Right cardiac atrium (tissue), 5 donors: Measurements from ENCODE around the gene NKAIN2. TPM values are rescaled to one million over a fixed set of nuclear protein-coding genes. Genes with fewer than 3 reads are reported as not detected.
A peak's percentile ranks its signal among the peaks of the same experiment; 100 is the strongest.

Experiments used
- ATAC-seq, 2 donors: fragments of 200-7000 bp; cut with Tn5 transposase; one replicate each; pipeline versions ENCODE4 v1.8.0 to v1.9.1; 2020; ENCODE audit warnings: moderate library complexity in 2 of 2, mild to moderate bottlenecking in 1 of 2
- DNase-seq, 3 donors: peaks; one replicate each; pipeline ENCODE4 v3.0.0-alpha.2; 2020
- H3K27ac ChIP-seq: one replicate; pipeline ENCODE4 v1.5.1; 2013; ENCODE audit warnings: mild to moderate bottlenecking, low read length, control low read depth, moderate library complexity
- H3K27me3 ChIP-seq: one replicate; pipeline ENCODE4 v1.6.1; 2013; ENCODE audit not compliant: control insufficient read depth, insufficient read depth
- H3K4me1 ChIP-seq: one replicate; pipeline ENCODE4 v1.6.1; 2013; ENCODE audit warnings: low read length; ENCODE audit not compliant: control insufficient read depth, insufficient read depth
- H3K4me3 ChIP-seq: one replicate; pipeline ENCODE4 v1.5.1; 2013; ENCODE audit warnings: low read length, control low read depth
- H3K9me3 ChIP-seq: one replicate; pipeline ENCODE4 v1.6.1; 2013; ENCODE audit warnings: low read length; ENCODE audit not compliant: control insufficient read depth
- WGBS: extraction: QIAGEN DNeasy Blood & Tissue Kit; methylation state at CpG from one replicate; pipeline ENCODE4 v1.1.7; 2013; 5-methylcytosine and 5-hydroxymethylcytosine counted together
- intact Hi-C, 4 donors: fragments of 100-400 bp; cut with DNase I; formaldehyde crosslinking; loops; one replicate each; pipeline versions ENCODE4 v1.11.0 to v1.14.0; 2022 to 2023
- polyA plus RNA-seq: library from polyadenylated mRNA; stranded (reverse); fragments of 200-250 nt; gene quantifications from one replicate; pipeline ENCODE4 v1.2.3, GENCODE V29; 2013
- total RNA-seq, 4 donors: library from RNA; stranded (reverse); fragmentation: NEBNext Ultra II Directional; extraction: Animal tissue kit (Norgen Biotek cat#: 25700); gene quantifications; one replicate each; pipeline ENCODE4 v1.2.1, GENCODE V29; 2021
- donor health status: healthy with polysubstance abuse.
- donor health status: DM: no; HTN: yes; CAD: no.
- donor health status: DM: no; HTN: no; CAD: no.
- donor health status: DM: no; HTN: yes; CAD: no; lungs with severe emphysema.
- donor health status: DM: yes; HTN: yes; CAD: no.

The NKAIN2 gene
- total and polyA plus RNA-seq, 5 donors = 1.3 to 2.7 (median 1.5) TPM

- ATAC-seq (no peak), DNase-seq (no peak)
- 57% methylated on average over 2 of the region's 2 CpGs for WGBS
- H3K4me3 ChIP-seq = no peak overlapping the region
- no peaks in the 10 kb centered on the region for H3K9me3 ChIP-seq
- H3K27me3 ChIP-seq = no peaks in the 10 kb centered on the region
- H3K4me1 ChIP-seq = no peaks in the 10 kb centered on the region
- intact Hi-C loops = no loop called here
- no peak overlapping the region for H3K27ac ChIP-seq
These were observed 713.7 kb downstream of the NKAIN2 start for GRCh38 chr6:124517339-124517738.

GRCh38 chr6:124520514-124520913 lies 716.8 kb downstream of the NKAIN2 start:
- no peaks in the 10 kb centered on the region for H3K4me1 ChIP-seq
- WGBS = 64% methylated on average over 4 of the region's 4 CpGs
- DNase-seq = no peak

GRCh38 chr6:124522335-124522734 lies 718.7 kb downstream of the NKAIN2 start:
- intact Hi-C loops = no loop called here
- ATAC-seq (no peak), DNase-seq (no peak)
- Histone ChIP-seq H3K27me3 (no peaks in the 10 kb centered on the region), H3K4me3 (no peak overlapping the region), H3K9me3 (no peaks in the 10 kb centered on the region), H3K4me1 (no peaks in the 10 kb centered on the region), H3K27ac (no peak overlapping the region)
- WGBS = 86% methylated on average over 4 of the region's 4 CpGs

More at GRCh38 chr6:124520514-124520913, 716.8 kb downstream of the NKAIN2 start:
- intact Hi-C loops = no loop called here
- Histone ChIP-seq H3K4me3 (no peak overlapping the region), H3K27me3 (no peaks in the 10 kb centered on the region), H3K27ac (no peak overlapping the region), H3K9me3 (no peaks in the 10 kb centered on the region)
- no peak for ATAC-seq

- DNase-seq (no peak), ATAC-seq (no peak)
- WGBS = 53% methylated on average over 7 of the region's 7 CpGs
- Histone ChIP-seq H3K9me3 (no peaks in the 10 kb centered on the region), H3K27ac (no peak overlapping the region), H3K4me1 (no peaks in the 10 kb centered on the region), H3K27me3 (no peaks in the 10 kb centered on the region), H3K4me3 (no peak overlapping the region)
- intact Hi-C loops = no loop called here
These were observed 721.0 kb downstream of the NKAIN2 start for GRCh38 chr6:124524491-124525200.

- intact Hi-C loops = no loop called here
- no peak overlapping the region for H3K4me3 ChIP-seq
- no peak overlapping the region for H3K27ac ChIP-seq
- no peak for DNase-seq
- WGBS = 74% methylated on average over 1 of the region's 1 CpG
- no peaks in the 10 kb centered on the region for H3K4me1 ChIP-seq
- no peak for ATAC-seq
- H3K27me3 ChIP-seq = no peaks in the 10 kb centered on the region
- H3K9me3 ChIP-seq = no peaks in the 10 kb centered on the region
These were observed 727.3 kb downstream of the NKAIN2 start for GRCh38 chr6:124530926-124531325.

- no peak overlapping the region for H3K27ac ChIP-seq
- H3K4me3 ChIP-seq = no peak overlapping the region
- 57% methylated on average over 1 of the region's 1 CpG for WGBS
- ATAC-seq = no peak
- H3K27me3 ChIP-seq = no peaks in the 10 kb centered on the region
- DNase-seq = no peak
- intact Hi-C loops = no loop called here
- no peaks in the 10 kb centered on the region for H3K9me3 ChIP-seq
- no peaks in the 10 kb centered on the region for H3K4me1 ChIP-seq
These were observed 731.6 kb downstream of the NKAIN2 start for GRCh38 chr6:124535299-124535698.

GRCh38 chr6:124535746-124536145 lies 732.1 kb downstream of the NKAIN2 start:
- ATAC-seq = no peak
- Histone ChIP-seq H3K4me1 (no peaks in the 10 kb centered on the region), H3K27me3 (no peaks in the 10 kb centered on the region), H3K27ac (no peak overlapping the region), H3K4me3 (no peak overlapping the region), H3K9me3 (no peaks in the 10 kb centered on the region)
- intact Hi-C loops = no loop called here
- DNase-seq = peak in 1 of 3 donors; percentile 9
- WGBS = 42% methylated on average over 9 of the region's 9 CpGs

GRCh38 chr6:124536157-124536841 lies 732.6 kb downstream of the NKAIN2 start:
- Histone ChIP-seq H3K27ac (no peak overlapping the region), H3K9me3 (no peaks in the 10 kb centered on the region), H3K27me3 (no peaks in the 10 kb centered on the region), H3K4me1 (no peaks in the 10 kb centered on the region), H3K4me3 (no peak overlapping the region)
- intact Hi-C loops = no loop called here
- 73% methylated on average over 5 of the region's 5 CpGs for WGBS
- no peak for DNase-seq
- ATAC-seq = no peak

- ATAC-seq (no peak), DNase-seq (no peak)
- no peak overlapping the region for H3K27ac ChIP-seq
- no peaks in the 10 kb centered on the region for H3K9me3 ChIP-seq
- no peak overlapping the region for H3K4me3 ChIP-seq
- intact Hi-C loops = no loop called here
- H3K4me1 ChIP-seq = no peaks in the 10 kb centered on the region
- 46% methylated on average over 3 of the region's 3 CpGs for WGBS
- H3K27me3 ChIP-seq = no peaks in the 10 kb centered on the region
These were observed 733.2 kb downstream of the NKAIN2 start for GRCh38 chr6:124536842-124537191.

GRCh38 chr6:124539096-124539495 lies 735.4 kb downstream of the NKAIN2 start:
- H3K4me3 ChIP-seq = no peak overlapping the region
- no peak for DNase-seq
- no peak overlapping the region for H3K27ac ChIP-seq
- no peaks in the 10 kb centered on the region for H3K4me1 ChIP-seq
- intact Hi-C loops = no loop called here
- no peak for ATAC-seq
- H3K9me3 ChIP-seq = no peaks in the 10 kb centered on the region
- no peaks in the 10 kb centered on the region for H3K27me3 ChIP-seq

GRCh38 chr6:124541573-124541972 lies 737.9 kb downstream of the NKAIN2 start:
- intact Hi-C loops = no loop called here
- no peak overlapping the region for H3K27ac ChIP-seq
- DNase-seq (no peak), ATAC-seq (no peak)
- H3K4me1 ChIP-seq = no peaks in the 10 kb centered on the region
- WGBS = 72% methylated on average over 2 of the region's 2 CpGs
- no peaks in the 10 kb centered on the region for H3K9me3 ChIP-seq
- H3K4me3 ChIP-seq = no peak overlapping the region
- H3K27me3 ChIP-seq = no peaks in the 10 kb centered on the region
